ENCODE measurements around the gene LDB2. TPM values are rescaled to one million over a fixed set of nuclear protein-coding genes. Genes with fewer than 3 reads are reported as not detected.

LDB2 gene
- total RNA-seq, 1 donor from 2014 or later: not detected

DNA sequence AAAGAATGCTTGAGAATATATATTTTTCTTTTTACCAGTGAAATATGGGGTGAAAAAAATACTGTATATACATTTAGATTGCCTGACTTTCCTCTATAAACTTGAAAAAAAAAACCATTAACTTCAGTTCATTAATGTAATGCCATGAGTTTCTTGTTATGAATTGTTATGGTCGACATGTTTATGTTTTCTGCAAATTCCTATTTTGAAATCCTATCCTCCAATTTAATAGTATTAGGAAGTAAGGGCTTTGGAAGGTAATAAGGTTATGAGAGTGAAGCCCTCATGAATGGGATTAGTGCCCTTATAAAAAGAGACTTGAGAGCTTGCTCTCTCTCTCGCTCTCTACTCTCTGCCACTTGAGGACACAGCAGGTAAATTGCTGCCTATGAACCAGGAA lies 211.4 kb downstream of the LDB2 start:
- TF ChIP-seq, protein P1, sequence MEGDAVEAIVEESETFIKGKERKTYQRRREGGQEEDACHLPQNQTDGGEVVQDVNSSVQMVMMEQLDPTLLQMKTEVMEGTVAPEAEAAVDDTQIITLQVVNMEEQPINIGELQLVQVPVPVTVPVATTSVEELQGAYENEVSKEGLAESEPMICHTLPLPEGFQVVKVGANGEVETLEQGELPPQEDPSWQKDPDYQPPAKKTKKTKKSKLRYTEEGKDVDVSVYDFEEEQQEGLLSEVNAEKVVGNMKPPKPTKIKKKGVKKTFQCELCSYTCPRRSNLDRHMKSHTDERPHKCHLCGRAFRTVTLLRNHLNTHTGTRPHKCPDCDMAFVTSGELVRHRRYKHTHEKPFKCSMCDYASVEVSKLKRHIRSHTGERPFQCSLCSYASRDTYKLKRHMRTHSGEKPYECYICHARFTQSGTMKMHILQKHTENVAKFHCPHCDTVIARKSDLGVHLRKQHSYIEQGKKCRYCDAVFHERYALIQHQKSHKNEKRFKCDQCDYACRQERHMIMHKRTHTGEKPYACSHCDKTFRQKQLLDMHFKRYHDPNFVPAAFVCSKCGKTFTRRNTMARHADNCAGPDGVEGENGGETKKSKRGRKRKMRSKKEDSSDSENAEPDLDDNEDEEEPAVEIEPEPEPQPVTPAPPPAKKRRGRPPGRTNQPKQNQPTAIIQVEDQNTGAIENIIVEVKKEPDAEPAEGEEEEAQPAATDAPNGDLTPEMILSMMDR (IDR thresholded peaks at IDR 0.05; ENCODE audit: unreplicated experiment): no peak
- Mint-ChIP-seq H3K4me3 (ENCODE audit: low read depth) (no peak overlapping the region), H3K27me3 (peaks cover 6% of the 10 kb centered on the region), H3K9me3 (ENCODE audit: low read depth) (no peaks in the 10 kb centered on the region), H3K27ac (no peak overlapping the region), H3K36me3 (ENCODE audit: insufficient read depth) (no peaks in the 10 kb centered on the region), H3K4me1 (ENCODE audit: low read depth) (no peaks in the 10 kb centered on the region)
- no peak for DNase-seq (ENCODE audit: low spot score, unreplicated experiment)

DNA sequence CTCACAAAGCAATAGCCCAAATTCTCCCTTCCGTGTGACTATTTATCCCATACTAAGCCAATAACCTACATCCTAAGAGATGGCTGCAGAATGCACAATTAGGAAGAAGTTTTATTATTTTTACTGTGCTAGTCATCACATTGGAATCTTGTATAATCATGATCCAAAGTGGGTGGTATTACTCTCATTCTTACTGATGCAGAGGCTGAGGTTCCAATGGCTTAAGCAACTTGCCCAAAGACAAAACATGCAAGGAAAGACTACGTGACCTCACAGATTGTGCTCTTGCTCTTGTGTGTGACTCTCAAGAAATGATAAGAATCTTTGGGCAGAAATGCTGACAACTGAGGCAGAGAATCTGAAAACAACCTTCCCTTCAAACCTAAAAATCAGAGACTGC lies 212.2 kb downstream of the LDB2 start:
- no peaks in the 10 kb centered on the region for H3K9me3 Mint-ChIP-seq (ENCODE audit: low read depth)
- no peak for DNase-seq (ENCODE audit: low spot score, unreplicated experiment)
- no peaks in the 10 kb centered on the region for H3K36me3 Mint-ChIP-seq (ENCODE audit: insufficient read depth)
- peaks cover 6% of the 10 kb centered on the region for H3K27me3 Mint-ChIP-seq
- TF ChIP-seq, protein P1 (IDR thresholded peaks at IDR 0.05; ENCODE audit: unreplicated experiment): no peak
- no peak overlapping the region for H3K4me3 Mint-ChIP-seq (ENCODE audit: low read depth)
- no peak overlapping the region for H3K27ac Mint-ChIP-seq
- no peaks in the 10 kb centered on the region for H3K4me1 Mint-ChIP-seq (ENCODE audit: low read depth)

DNA sequence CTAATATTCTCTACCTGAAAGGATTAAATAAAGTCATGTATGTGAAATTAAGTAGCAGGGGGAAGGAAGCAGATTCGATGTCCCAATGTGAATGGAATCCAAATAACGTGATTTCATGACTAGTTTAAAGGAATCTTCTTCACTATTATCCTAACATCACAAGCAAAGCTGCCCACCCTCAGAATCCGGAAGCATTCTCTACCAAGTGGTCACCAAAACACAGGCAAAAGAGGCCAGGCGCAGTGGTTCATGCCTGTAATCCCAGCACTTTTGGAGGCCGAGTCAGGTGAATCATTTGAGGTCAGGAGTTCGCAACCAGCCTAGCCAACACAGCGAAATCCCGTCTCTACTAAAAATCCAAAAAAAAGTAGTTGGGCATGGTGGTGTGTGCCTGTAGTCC lies 212.9 kb downstream of the LDB2 start:
- no peak overlapping the region for H3K27ac Mint-ChIP-seq
- DNase-seq (ENCODE audit: low spot score, unreplicated experiment): no peak
- H3K36me3 Mint-ChIP-seq (ENCODE audit: insufficient read depth): no peaks in the 10 kb centered on the region
- TF ChIP-seq, protein P1 (IDR thresholded peaks at IDR 0.05; ENCODE audit: unreplicated experiment): no peak
- H3K27me3 Mint-ChIP-seq: peaks cover 6% of the 10 kb centered on the region
- no peaks in the 10 kb centered on the region for H3K4me1 Mint-ChIP-seq (ENCODE audit: low read depth)
- no peaks in the 10 kb centered on the region for H3K9me3 Mint-ChIP-seq (ENCODE audit: low read depth)
- H3K4me3 Mint-ChIP-seq (ENCODE audit: low read depth): no peak overlapping the region

DNA sequence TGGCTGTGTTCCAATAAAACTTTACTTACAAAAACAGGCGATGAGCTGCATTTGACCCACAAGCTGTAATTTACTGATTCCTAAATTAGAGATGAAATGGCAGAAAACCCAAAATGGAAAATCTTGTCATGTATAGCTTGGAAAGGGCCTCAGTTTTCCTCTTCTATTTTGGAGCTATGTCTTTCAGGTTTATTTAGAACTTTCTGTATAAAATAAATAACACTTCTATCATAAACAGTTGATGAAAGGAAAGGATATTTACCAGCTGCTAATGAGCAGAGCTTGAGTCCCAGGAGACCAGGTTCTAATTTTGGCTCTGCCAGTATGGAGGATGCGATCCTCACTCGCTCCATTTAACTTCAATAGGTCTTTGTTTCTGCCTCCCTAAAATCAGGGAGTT lies 213.5 kb downstream of the LDB2 start:
- no peaks in the 10 kb centered on the region for H3K4me1 Mint-ChIP-seq (ENCODE audit: low read depth)

DNA sequence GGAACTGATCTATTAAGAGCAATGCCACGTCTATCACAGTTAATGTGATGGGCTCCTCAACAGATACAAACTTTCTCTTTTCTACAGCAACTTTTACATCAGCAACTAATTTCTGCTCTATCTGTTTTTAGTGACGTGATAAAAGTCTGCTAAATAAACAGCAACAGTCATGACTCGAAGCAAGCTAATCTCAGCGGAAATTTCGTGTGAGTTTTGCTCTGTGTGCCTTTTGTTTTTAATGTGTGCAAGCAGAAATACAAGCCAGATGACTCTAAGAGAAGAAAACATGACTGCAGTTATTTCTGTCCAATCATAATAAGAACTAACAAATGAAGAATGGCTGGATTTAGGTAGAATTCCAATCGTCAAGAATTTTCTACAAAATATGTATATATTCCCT lies 214.3 kb downstream of the LDB2 start:
- TF ChIP-seq, protein P1 (IDR thresholded peaks at IDR 0.05; ENCODE audit: unreplicated experiment): no peak
- Mint-ChIP-seq H3K9me3 (ENCODE audit: low read depth) (no peaks in the 10 kb centered on the region), H3K4me3 (ENCODE audit: low read depth) (no peak overlapping the region), H3K4me1 (ENCODE audit: low read depth) (no peaks in the 10 kb centered on the region), H3K36me3 (ENCODE audit: insufficient read depth) (no peaks in the 10 kb centered on the region), H3K27ac (no peak overlapping the region), H3K27me3 (peaks cover 9% of the 10 kb centered on the region)
- no peak for DNase-seq (ENCODE audit: low spot score, unreplicated experiment)

More for the DNA sequence above, 213.5 kb downstream of the LDB2 start:
- TF ChIP-seq, protein P1 (IDR thresholded peaks at IDR 0.05; ENCODE audit: unreplicated experiment): no peak
- no peak overlapping the region for H3K27ac Mint-ChIP-seq
- no peak overlapping the region for H3K4me3 Mint-ChIP-seq (ENCODE audit: low read depth)
- H3K9me3 Mint-ChIP-seq (ENCODE audit: low read depth): no peaks in the 10 kb centered on the region
- no peaks in the 10 kb centered on the region for H3K36me3 Mint-ChIP-seq (ENCODE audit: insufficient read depth)
- DNase-seq (ENCODE audit: low spot score, unreplicated experiment): no peak
- peaks cover 6% of the 10 kb centered on the region for H3K27me3 Mint-ChIP-seq

Measured in progenitor cell of endocrine pancreas (in vitro differentiated cells).